ENCODE results near the gene LCN6. TPM values are rescaled to one million over a fixed set of nuclear protein-coding genes. Genes with fewer than 3 reads are reported as not detected.

Gene LCN6
- total RNA-seq, 1 experiment from 2014 or later = not detected

DNA sequence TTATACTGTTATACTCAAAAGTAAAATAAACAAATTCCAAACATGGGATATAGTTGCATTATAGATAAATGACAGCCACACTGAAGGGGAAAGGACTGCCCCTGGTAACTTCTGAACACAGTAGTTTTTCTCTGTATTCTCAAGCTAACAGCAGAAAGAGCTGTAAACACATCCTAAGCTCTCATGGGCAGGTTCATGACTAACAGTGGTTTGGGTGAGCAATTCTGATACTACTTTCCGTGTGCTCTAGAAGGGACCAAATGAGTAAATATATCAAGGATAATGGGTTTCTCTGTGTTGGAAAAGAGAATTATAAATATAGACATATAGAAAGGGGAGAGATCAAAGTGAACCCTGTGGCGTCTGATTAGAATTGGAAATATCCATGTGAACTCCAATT lies 2.2 kb upstream of the LCN6 start:
- CTCF ChIA-PET = interaction anchor here (0.6 to 1.0 kb wide), 2 partner anchors 22 to 191 kb away, joined by 3 to 4 read pairs; no protein-coding TSS in a partner anchor
- H3K27me3 Mint-ChIP-seq (ENCODE audit: insufficient read depth, unreplicated experiment) = peaks cover 15% of the 10 kb centered on the region
- H3K36me3 Mint-ChIP-seq (ENCODE audit: insufficient read depth, unreplicated experiment) = no peaks in the 10 kb centered on the region
- no TSS peak for BruUV-seq (replicated peaks)
- TF ChIP-seq, protein P1, sequence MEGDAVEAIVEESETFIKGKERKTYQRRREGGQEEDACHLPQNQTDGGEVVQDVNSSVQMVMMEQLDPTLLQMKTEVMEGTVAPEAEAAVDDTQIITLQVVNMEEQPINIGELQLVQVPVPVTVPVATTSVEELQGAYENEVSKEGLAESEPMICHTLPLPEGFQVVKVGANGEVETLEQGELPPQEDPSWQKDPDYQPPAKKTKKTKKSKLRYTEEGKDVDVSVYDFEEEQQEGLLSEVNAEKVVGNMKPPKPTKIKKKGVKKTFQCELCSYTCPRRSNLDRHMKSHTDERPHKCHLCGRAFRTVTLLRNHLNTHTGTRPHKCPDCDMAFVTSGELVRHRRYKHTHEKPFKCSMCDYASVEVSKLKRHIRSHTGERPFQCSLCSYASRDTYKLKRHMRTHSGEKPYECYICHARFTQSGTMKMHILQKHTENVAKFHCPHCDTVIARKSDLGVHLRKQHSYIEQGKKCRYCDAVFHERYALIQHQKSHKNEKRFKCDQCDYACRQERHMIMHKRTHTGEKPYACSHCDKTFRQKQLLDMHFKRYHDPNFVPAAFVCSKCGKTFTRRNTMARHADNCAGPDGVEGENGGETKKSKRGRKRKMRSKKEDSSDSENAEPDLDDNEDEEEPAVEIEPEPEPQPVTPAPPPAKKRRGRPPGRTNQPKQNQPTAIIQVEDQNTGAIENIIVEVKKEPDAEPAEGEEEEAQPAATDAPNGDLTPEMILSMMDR (IDR thresholded peaks at IDR 0.05; ENCODE audit: unreplicated experiment) = no peak
- H3K27ac Mint-ChIP-seq (ENCODE audit: low read depth, unreplicated experiment) = no peak overlapping the region
- H3K4me3 Mint-ChIP-seq (ENCODE audit: unreplicated experiment) = no peak overlapping the region
- H3K9me3 Mint-ChIP-seq (ENCODE audit: unreplicated experiment) = peaks cover 15% of the 10 kb centered on the region
- POLR2A ChIA-PET = no interaction called here
- intact Hi-C loops (cut with micrococcal nuclease) = no loop called here
- DNase-seq (ENCODE audit: unreplicated experiment) = no peak
- H3K4me1 Mint-ChIP-seq (ENCODE audit: insufficient read depth, unreplicated experiment) = no peaks in the 10 kb centered on the region

DNA sequence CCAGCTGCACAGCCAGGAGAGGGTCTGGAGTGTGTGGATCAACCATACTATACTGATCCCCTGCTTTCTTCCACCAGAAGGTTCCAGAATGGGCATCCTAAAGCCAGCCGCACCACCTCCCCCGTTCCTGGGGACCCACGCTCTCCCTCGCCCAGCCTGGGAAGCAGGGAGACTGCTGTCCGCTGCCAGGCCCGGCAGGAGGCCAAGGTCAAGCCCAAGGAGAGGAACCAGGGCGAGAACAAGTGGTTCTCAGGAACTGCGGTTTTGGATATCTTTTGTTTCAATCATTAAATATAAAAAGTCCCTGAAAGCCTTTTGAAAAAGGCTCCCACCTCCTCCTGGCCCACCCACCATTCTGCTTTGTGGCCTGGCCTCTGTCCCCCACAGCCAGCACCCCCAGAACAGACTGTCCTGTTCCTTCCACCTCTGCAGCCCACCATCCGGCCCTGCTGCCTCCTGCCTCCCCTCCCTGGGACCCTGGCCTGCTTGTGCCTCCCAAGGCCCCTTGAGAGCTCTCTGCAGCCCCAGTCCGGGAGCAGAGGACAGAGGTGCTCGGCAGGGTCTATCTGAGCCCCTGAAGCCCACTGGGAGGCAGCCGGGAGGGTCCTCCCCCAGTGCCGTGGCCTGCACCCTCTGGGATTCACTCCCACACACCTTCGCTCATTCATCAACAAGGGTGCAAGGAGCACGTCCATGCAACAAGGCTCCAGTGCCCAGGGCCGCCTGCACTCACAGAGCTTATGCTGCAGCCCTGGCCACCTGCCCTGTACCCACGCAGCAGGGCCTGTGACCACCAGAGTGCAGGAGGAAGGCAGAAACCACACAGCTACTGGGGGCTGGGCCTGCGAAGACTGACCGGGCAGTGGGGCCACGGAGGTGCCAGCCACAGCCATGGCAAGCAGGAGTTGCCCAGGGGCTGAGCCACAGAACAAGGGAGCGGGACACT lies 614 bp upstream of the LCN6 start:
- BruUV-seq (replicated peaks) = no TSS peak
- intact Hi-C loops (cut with micrococcal nuclease) = no loop called here
- H3K4me1 Mint-ChIP-seq (ENCODE audit: insufficient read depth, unreplicated experiment) = no peaks in the 10 kb centered on the region
- TF ChIP-seq, protein P1 (IDR thresholded peaks at IDR 0.05; ENCODE audit: unreplicated experiment) = no peak
- H3K9me3 Mint-ChIP-seq (ENCODE audit: unreplicated experiment) = peaks cover 15% of the 10 kb centered on the region
- CTCF ChIA-PET = interaction anchor here (0.5 to 0.6 kb wide), 3 partner anchors 29 to 212 kb away, joined by 3 to 5 read pairs (median 3); no protein-coding TSS in a partner anchor
- H3K27me3 Mint-ChIP-seq (ENCODE audit: insufficient read depth, unreplicated experiment) = peaks cover 15% of the 10 kb centered on the region
- no peak overlapping the region for H3K4me3 Mint-ChIP-seq (ENCODE audit: unreplicated experiment)
- POLR2A ChIA-PET = no interaction called here
- no peak overlapping the region for H3K27ac Mint-ChIP-seq (ENCODE audit: low read depth, unreplicated experiment)
- no peak for DNase-seq (ENCODE audit: unreplicated experiment)
- no peaks in the 10 kb centered on the region for H3K36me3 Mint-ChIP-seq (ENCODE audit: insufficient read depth, unreplicated experiment)

DNA sequence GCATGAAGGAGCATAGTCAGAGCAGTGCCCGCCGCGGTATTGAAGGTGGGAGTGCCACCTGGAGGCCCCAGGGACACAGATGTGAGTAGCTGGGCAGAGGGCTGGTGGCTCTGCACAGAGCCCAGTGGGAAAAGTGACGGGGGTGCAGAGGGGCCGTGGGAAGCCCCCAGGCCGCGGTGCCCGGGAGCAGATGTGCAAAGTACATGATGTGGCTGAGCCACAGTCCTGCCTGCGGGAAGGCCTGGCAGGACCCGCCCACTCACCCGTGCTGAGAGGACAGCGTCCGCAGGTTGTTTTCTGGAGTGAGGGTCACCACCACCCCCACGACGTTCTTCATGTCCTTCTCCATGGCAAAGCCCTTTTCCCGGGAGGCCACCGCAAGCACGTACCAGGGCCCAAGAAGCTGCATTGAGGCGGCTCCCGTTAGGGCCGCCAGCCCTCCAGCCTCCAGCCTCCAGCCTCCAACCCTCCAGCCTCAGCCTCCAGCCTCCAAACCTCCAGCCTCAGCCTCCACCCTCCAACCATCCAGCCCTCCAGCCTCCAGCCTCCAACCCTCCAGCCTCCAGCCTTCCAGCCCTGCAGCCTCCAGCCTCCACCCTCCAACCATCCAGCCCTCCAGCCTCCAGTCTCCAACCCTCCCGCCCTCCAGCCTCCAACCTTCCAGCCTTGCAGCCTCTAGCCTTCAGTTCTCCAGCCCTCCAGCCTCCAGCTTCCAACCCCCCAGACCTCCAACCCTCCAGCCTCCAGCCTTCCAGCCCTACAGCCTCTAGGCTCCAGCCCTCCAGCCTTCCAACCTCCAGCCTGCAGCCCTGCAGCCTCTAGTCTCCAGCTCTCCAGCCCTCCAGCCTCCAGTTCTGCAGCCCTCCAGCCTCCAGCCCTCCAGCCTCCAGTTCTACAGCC lies 914 bp downstream of the LCN6 start:
- intact Hi-C loops (cut with micrococcal nuclease) = no loop called here
- ChIA-PET CTCF (interaction anchor here (0.5 to 0.6 kb wide), 2 partner anchors 10 to 429 kb away, joined by 3 read pairs; no protein-coding TSS in a partner anchor), POLR2A (no interaction called here)
- no TSS peak for BruUV-seq (replicated peaks)
- Mint-ChIP-seq H3K27me3 (ENCODE audit: insufficient read depth, unreplicated experiment) (peaks cover 29% of the 10 kb centered on the region), H3K36me3 (ENCODE audit: insufficient read depth, unreplicated experiment) (no peaks in the 10 kb centered on the region), H3K27ac (ENCODE audit: low read depth, unreplicated experiment) (no peak overlapping the region), H3K4me1 (ENCODE audit: insufficient read depth, unreplicated experiment) (no peaks in the 10 kb centered on the region), H3K9me3 (ENCODE audit: unreplicated experiment) (peaks cover 10% of the 10 kb centered on the region), H3K4me3 (ENCODE audit: unreplicated experiment) (no peak overlapping the region)
- no peak for DNase-seq (ENCODE audit: unreplicated experiment)
- TF ChIP-seq, protein P1 (IDR thresholded peaks at IDR 0.05; ENCODE audit: unreplicated experiment) = no peak

DNA sequence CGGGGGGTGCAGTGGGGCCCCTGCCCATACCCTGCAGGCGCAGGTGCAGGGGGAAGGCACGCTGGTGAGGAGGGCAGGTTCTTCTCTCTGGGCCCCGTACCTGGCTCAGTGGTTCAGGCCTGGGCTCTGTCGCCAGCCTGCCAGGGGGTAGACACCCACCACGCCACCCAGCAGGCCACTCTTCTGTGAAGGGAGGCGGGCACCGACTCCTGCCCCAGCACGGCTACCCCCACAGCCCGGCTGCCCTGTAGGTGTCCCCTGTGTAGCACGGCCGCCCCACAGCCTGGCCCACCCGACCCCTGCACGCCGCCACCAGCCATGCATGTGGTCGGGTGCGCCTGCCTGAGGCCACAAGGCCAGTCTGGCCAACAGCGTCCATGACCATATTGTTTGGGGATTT lies 1.7 kb downstream of the LCN6 start:
- CTCF ChIA-PET = interaction anchor here (0.5 kb wide), 1 partner anchor 347 kb away, joined by 3 read pairs; the partner anchor contains the start of gene SNAPC4
- no peaks in the 10 kb centered on the region for H3K36me3 Mint-ChIP-seq (ENCODE audit: insufficient read depth, unreplicated experiment)
- H3K27me3 Mint-ChIP-seq (ENCODE audit: insufficient read depth, unreplicated experiment) = peaks cover 24% of the 10 kb centered on the region

More for the DNA sequence above, 1.7 kb downstream of the LCN6 start:
- BruUV-seq (replicated peaks) = no TSS peak
- Mint-ChIP-seq H3K4me3 (ENCODE audit: unreplicated experiment) (no peak overlapping the region), H3K9me3 (ENCODE audit: unreplicated experiment) (peaks cover 2% of the 10 kb centered on the region), H3K27ac (ENCODE audit: low read depth, unreplicated experiment) (no peak overlapping the region), H3K4me1 (ENCODE audit: insufficient read depth, unreplicated experiment) (no peaks in the 10 kb centered on the region)
- TF ChIP-seq, protein P1 (IDR thresholded peaks at IDR 0.05; ENCODE audit: unreplicated experiment) = no peak
- intact Hi-C loops (cut with micrococcal nuclease) = no loop called here
- DNase-seq (ENCODE audit: unreplicated experiment) = no peak
- POLR2A ChIA-PET = no interaction called here

Measured in MCF 10A (cell line).